Measurements from ENCODE around the gene HDDC2.

The HDDC2 gene

DNA sequence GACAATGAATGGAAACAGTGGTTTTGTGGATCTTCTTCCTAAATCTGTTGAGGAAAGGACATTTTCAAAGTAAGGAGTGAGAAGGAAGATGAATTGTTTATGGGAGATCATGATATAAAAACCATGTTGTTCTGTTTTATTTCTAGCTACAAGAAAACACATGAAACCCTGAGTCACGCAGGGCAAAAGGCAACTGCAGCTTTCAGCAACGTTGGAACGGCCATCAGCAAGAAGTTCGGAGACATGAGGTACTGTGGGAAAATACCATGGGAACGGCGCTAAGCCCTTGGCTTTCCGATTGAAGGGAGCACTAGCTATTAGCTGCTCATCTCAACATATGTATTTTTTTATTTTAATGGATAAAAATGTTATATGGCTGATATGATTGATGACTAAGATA lies 53.6 kb downstream of the HDDC2 start:
- H3K9me3 Mint-ChIP-seq, result peaks cover 5% of the 10 kb centered on the region
- H3K27me3 Mint-ChIP-seq, result peaks cover 7% of the 10 kb centered on the region
- H3K4me3 Mint-ChIP-seq, result no peak overlapping the region
- no peaks in the 10 kb centered on the region for H3K36me3 Mint-ChIP-seq (ENCODE audit: low read depth)
- H3K4me1 Mint-ChIP-seq (ENCODE audit: low read depth), result no peaks in the 10 kb centered on the region
- no peak overlapping the region for H3K27ac Mint-ChIP-seq
- no peak for DNase-seq

DNA sequence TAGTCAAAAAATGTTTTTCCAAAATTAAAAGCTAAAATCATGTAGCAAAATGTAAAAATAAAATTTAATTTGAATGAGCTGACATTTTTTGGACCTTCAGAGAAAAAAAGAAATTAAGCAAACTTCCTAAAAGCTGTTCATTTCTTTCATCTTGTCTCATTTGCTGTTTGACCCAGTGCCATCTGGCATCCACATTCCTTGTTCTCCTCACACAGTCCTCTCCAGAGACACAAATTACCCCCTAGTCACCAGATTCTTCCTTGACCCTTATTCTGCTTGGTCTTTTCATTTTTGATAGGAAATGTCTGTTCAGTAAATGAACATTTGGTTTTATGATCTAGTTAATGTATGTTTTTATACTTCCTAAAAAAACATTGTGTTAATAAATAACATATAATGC lies 55.2 kb downstream of the HDDC2 start:
- peaks cover 15% of the 10 kb centered on the region for H3K27me3 Mint-ChIP-seq
- no peak for DNase-seq
- no peak overlapping the region for H3K4me3 Mint-ChIP-seq
- H3K9me3 Mint-ChIP-seq, result peaks cover 20% of the 10 kb centered on the region
- no peaks in the 10 kb centered on the region for H3K4me1 Mint-ChIP-seq (ENCODE audit: low read depth)
- H3K36me3 Mint-ChIP-seq (ENCODE audit: low read depth), result no peaks in the 10 kb centered on the region
- no peak overlapping the region for H3K27ac Mint-ChIP-seq

DNA sequence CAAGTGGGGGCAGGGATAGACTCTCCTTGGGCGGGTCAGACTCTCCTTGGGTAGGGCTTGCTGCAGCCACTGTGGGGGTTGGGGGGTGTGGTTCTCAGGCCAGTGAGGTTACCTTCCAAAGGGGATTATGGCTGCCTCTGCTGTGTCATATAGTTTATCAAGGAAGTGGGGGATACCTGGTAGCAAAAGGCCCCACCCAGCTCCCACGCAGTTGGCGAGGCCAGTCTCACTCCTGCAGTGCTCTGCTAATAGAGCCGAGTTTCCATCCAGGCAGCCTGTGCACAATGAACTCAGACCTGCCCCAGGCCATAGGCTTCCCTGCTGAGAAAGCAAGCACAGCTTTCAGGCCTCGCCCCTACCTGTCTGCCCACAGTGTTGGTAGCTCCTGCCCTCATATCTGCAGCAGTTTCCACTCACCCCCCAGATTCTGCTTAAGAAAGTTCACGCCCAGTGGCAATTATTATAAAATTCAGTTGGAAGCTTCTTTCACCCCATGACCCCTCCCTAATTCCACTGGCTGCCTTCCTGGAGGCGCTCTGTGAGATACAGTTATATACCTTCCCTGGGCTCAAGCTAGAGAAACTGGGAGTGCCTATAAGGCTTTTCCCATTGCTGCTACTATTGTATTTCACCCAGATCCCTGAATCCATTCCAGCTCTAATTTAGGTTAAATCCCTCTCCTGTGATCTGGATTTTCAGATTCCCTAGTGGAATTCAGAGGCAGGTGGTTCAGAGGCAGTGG lies 56.1 kb downstream of the HDDC2 start:
- H3K27ac Mint-ChIP-seq, result no peak overlapping the region
- peaks cover 16% of the 10 kb centered on the region for H3K27me3 Mint-ChIP-seq
- DNase-seq, result no peak
- H3K36me3 Mint-ChIP-seq (ENCODE audit: low read depth), result no peaks in the 10 kb centered on the region
- H3K9me3 Mint-ChIP-seq, result peaks cover 28% of the 10 kb centered on the region
- no peaks in the 10 kb centered on the region for H3K4me1 Mint-ChIP-seq (ENCODE audit: low read depth)
- H3K4me3 Mint-ChIP-seq, result no peak overlapping the region

DNA sequence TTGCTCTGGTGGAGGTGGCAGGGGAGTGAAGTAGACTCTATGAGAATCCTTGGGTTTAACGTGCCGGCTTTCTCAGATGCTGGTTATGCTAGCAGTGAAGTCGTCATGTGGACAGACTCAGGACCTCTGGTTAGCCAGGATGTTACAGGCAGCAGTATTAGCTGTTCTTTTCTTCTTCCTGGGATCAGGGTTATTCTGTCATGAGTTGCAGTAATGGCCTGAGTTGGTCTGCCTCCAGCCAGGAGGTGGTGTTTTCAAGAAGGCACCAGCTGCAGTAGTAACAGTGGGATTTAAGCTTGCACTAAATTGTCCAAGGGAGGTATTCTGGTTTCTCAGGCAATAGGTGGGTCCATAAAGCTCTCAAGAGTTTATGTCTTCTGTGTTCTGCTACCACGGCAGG lies 56.7 kb downstream of the HDDC2 start:
- Mint-ChIP-seq H3K4me1 (ENCODE audit: low read depth) (no peaks in the 10 kb centered on the region), H3K27me3 (peaks cover 17% of the 10 kb centered on the region), H3K9me3 (peaks cover 29% of the 10 kb centered on the region), H3K4me3 (no peak overlapping the region), H3K27ac (no peak overlapping the region), H3K36me3 (ENCODE audit: low read depth) (no peaks in the 10 kb centered on the region)
- DNase-seq, result no peak

DNA sequence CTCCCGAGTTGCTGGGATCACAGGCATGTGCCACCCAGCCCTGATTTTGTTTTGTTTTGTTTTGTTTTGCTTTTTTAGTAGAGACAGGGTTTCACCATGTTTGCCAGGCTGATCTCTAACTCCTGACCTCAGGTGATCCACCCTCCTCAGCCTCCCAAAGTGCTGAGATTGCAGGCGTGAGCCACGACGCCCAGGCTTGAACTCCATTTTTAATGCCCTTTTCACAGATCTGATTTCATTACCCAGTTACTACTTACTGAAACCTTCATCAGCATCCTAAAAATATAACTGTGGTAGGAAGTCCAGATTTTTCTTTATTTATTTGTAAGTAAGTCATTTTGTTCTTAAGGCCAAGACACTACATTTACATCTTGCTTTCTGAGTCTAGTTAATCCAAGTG lies 64.0 kb downstream of the HDDC2 start:
- peaks cover 2% of the 10 kb centered on the region for H3K4me1 Mint-ChIP-seq (ENCODE audit: low read depth)

DNA sequence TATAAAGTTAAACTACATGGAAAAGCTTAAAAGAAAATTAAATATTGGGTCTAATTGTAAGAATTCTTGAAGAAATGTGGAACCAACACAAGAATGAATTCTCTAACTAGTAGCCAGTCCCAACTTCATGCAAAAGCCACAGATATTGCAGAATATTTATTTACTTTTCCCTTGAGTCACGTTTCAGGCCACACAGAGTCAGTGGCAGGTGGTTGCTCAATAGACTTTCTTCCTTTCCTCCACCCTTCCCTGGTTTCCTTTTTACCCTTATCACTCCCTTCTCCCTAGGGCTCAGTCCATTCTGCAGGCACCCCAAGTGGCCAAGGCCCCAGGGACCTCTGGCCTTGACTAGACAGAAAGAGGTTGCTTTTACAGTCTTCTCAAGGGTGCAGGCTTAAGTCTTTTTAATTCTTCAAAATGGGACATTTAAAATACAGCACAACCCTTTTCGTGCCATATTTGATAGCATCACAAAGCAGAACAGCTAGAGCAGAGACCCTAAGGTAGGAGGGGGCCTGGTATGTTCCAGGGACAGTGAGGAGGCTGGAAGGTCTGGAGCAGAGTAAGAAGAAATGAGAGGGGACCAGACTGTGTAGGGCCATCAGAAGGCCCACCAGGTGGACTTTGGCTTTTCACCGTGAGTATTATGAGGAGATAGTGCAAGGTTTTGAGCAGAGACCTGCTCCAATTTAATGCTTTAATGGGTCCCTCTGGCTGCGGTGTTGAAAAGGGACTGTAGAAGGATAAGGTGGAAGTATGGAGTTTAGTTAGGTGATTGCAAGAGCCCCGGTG lies 65.0 kb downstream of the HDDC2 start:
- H3K36me3 Mint-ChIP-seq (ENCODE audit: low read depth), result no peaks in the 10 kb centered on the region
- H3K4me3 Mint-ChIP-seq, result no peak overlapping the region
- no peak for DNase-seq
- peaks cover 2% of the 10 kb centered on the region for H3K4me1 Mint-ChIP-seq (ENCODE audit: low read depth)
- no peak overlapping the region for H3K27ac Mint-ChIP-seq
- peaks cover 13% of the 10 kb centered on the region for H3K9me3 Mint-ChIP-seq
- peaks cover 2% of the 10 kb centered on the region for H3K27me3 Mint-ChIP-seq

More for the DNA sequence above, 64.0 kb downstream of the HDDC2 start:
- DNase-seq, result no peak
- H3K36me3 Mint-ChIP-seq (ENCODE audit: low read depth), result no peaks in the 10 kb centered on the region
- peaks cover 9% of the 10 kb centered on the region for H3K27me3 Mint-ChIP-seq
- H3K9me3 Mint-ChIP-seq, result peaks cover 22% of the 10 kb centered on the region
- no peak overlapping the region for H3K27ac Mint-ChIP-seq
- no peak overlapping the region for H3K4me3 Mint-ChIP-seq

DNA sequence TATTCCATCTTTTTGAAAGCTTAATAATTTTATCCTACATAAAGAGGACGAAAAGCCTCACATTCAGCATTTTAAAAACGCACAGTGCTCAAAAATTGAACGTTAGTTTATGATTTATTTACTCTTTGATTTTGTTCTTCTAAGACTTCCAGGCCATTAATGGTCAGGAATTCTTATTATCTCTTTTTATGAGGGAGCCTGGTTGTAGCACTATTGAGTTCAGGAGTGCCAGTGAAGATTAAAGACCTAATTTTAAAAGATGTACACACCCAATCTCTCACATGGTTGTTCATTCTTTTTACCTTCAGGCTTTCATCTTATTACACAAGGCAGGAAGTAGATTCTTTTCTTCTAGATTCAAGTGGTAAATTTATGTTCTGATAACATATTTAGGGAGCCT lies 68.6 kb downstream of the HDDC2 start:
- DNase-seq, result no peak
- Mint-ChIP-seq H3K36me3 (ENCODE audit: low read depth) (no peaks in the 10 kb centered on the region), H3K4me1 (ENCODE audit: low read depth) (peaks cover 2% of the 10 kb centered on the region), H3K27me3 (peaks cover 2% of the 10 kb centered on the region), H3K4me3 (no peak overlapping the region), H3K9me3 (no peaks in the 10 kb centered on the region), H3K27ac (no peak overlapping the region)

DNA sequence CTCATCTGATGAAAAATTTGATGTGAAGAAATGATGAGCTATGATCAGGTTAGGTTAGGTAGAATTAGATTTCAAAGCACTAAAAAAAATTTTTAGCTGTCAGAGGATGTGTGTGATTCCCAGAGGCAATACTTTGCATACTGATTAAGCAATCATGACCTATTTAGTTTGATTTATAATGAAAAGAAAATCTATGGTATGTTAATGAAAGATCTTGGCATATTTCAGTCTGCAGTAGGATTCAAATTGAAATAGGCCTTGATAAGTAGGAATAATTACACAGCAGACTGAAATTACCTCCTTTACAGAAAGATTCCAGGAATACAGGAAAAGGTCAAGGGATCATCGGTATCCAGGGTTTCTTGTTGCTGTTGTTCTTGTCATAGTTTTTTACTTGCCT lies 69.3 kb downstream of the HDDC2 start:
- H3K36me3 Mint-ChIP-seq (ENCODE audit: low read depth), result no peaks in the 10 kb centered on the region
- DNase-seq, result no peak

DNA sequence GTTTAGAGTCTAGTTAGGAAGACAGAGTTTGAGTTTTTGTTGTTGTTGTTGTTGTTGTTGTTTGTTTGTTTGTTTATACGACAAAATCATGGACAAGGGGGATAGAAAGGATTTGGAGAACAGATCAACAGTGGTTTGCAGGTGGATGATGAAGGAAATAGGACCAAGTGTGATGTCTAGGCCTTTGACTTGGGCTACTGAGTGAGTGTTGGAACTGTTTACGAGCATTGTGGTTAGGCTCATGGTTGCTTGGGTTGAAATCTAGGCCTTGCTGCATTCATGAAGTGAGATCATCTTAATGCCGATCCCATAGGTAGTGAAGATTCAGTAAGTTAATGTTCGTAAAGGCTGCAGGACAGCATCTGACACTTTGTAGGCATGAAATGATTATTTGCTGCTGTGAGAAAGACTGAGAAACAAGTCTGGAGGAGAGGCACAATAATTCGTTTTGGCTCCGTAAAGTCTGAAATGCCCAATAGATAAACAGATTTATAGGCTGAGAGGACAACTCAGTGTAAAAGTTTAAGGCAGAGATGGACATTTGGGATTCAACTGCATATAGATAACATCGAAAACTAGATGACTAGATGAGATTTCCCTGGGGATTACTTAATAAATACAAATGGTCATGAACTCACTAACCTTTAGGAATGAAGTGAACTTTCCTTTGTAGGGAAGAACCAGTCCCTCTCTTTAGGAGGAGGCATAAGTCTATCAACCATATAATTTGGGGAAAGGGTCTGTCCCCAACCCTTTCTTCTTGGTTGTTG lies 70.0 kb downstream of the HDDC2 start:
- no peak for DNase-seq
- H3K27me3 Mint-ChIP-seq, result peaks cover 4% of the 10 kb centered on the region
- no peaks in the 10 kb centered on the region for H3K36me3 Mint-ChIP-seq (ENCODE audit: low read depth)

More for the DNA sequence above, 69.3 kb downstream of the HDDC2 start:
- Mint-ChIP-seq H3K9me3 (no peaks in the 10 kb centered on the region), H3K27ac (no peak overlapping the region), H3K4me1 (ENCODE audit: low read depth) (peaks cover 2% of the 10 kb centered on the region), H3K27me3 (peaks cover 4% of the 10 kb centered on the region), H3K4me3 (no peak overlapping the region)

DNA sequence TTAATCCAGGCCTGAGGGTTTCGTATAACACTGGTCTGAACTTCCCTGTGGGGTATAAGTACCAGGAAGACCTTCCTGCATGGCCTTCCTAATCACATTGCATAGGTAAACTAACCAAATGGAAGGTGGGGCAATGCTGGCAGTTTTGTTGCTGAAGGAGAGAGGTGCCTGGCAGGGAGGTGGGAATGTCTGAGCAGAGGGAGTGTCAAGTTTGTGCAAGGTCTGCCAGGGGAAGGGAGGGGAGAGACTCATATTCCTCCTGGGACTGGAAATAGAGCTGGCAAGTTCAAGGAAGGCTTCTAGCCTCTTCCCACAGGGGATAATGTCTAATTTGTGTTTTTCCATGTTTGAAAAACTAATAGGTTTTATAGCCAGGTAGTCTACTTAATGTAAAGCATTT lies 70.6 kb downstream of the HDDC2 start:
- Mint-ChIP-seq H3K36me3 (ENCODE audit: low read depth) (no peaks in the 10 kb centered on the region), H3K4me1 (ENCODE audit: low read depth) (peaks cover 2% of the 10 kb centered on the region), H3K27ac (no peak overlapping the region), H3K9me3 (no peaks in the 10 kb centered on the region), H3K27me3 (peaks cover 4% of the 10 kb centered on the region), H3K4me3 (no peak overlapping the region)
- DNase-seq, result no peak

More for the DNA sequence above, 70.0 kb downstream of the HDDC2 start:
- H3K4me1 Mint-ChIP-seq (ENCODE audit: low read depth), result peaks cover 2% of the 10 kb centered on the region
- H3K27ac Mint-ChIP-seq, result no peak overlapping the region
- no peak overlapping the region for H3K4me3 Mint-ChIP-seq
- no peaks in the 10 kb centered on the region for H3K9me3 Mint-ChIP-seq

DNA sequence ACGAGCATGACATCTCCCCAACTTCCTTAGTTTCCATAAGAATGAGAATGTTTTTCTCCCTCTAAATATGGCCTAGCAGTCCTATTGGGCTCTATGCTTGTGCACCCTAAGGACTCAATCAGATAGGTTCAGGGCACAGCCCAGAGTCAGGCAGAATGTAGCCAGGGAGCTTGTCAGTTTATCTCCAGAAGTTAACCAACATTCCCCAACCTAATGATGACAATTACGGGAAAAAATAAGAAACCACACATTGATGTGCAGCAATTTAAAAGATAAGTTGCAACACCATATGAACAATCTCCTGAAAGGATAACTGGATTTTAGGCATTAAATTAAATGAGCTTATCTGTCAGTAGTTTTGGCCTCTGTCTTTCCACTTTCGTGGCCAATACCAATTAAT lies 71.1 kb downstream of the HDDC2 start:
- peaks cover 4% of the 10 kb centered on the region for H3K27me3 Mint-ChIP-seq
- no peaks in the 10 kb centered on the region for H3K36me3 Mint-ChIP-seq (ENCODE audit: low read depth)
- H3K27ac Mint-ChIP-seq, result no peak overlapping the region
- peaks cover 2% of the 10 kb centered on the region for H3K4me1 Mint-ChIP-seq (ENCODE audit: low read depth)
- H3K9me3 Mint-ChIP-seq, result no peaks in the 10 kb centered on the region
- no peak for DNase-seq
- H3K4me3 Mint-ChIP-seq, result no peak overlapping the region

DNA sequence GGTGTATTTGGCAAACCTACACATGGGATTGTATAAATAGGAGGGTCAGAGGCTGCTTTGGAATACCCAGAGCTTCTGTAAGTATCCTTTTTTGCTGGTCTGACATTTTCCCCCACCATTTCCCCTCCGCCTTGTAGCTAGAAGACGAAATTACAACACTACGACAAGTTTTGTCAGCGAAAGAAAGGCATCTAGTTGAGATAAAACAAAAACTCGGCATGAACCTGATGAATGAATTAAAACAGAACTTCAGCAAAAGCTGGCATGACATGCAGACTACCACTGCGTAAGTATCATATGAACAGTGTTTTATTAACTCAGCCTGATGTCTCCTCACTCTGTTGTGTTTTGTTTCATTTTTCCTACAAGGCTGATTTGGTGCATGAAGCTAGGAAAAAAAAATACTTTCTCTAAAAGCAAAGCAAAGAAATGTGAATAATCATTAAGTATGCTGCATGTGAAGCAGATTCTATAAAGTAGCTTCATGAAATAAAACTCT lies 72.7 kb downstream of the HDDC2 start:
- Mint-ChIP-seq H3K4me3 (no peak overlapping the region), H3K4me1 (ENCODE audit: low read depth) (peaks cover 2% of the 10 kb centered on the region), H3K27ac (no peak overlapping the region), H3K36me3 (ENCODE audit: low read depth) (no peaks in the 10 kb centered on the region), H3K9me3 (no peaks in the 10 kb centered on the region), H3K27me3 (peaks cover 4% of the 10 kb centered on the region)
- DNase-seq, result no peak

DNA sequence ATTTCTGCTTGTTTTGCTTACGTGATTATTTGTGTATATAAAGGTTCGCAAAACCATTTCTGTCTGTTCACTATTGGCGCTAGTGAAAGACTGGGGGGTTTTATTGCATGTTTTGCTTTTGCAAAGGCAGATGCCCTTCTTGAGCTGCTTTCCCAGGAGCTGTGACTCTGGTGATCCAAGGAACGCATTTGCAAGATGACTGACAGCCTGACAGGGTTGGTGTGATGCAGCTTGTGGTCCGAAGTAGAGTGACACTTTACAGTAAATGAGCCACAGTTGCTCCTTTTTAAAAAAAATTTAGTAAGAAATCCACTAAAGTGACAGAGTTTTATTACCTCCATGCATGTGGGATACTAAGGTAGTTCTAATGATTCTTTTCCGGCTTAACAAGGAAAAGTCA lies 74.5 kb downstream of the HDDC2 start:
- H3K27ac Mint-ChIP-seq, result no peak overlapping the region

More for the DNA sequence above, 74.5 kb downstream of the HDDC2 start:
- H3K27me3 Mint-ChIP-seq, result peaks cover 4% of the 10 kb centered on the region
- DNase-seq, result no peak
- no peaks in the 10 kb centered on the region for H3K4me1 Mint-ChIP-seq (ENCODE audit: low read depth)
- no peaks in the 10 kb centered on the region for H3K36me3 Mint-ChIP-seq (ENCODE audit: low read depth)
- no peak overlapping the region for H3K4me3 Mint-ChIP-seq
- H3K9me3 Mint-ChIP-seq, result no peaks in the 10 kb centered on the region

Data from activated T-cell treated with anti-CD3 and anti-CD28 coated beads, Interleukin-2, amount 50 U/mL, for 24 hours (primary cell).